Keratinocyte (primary cell): ENCODE results near the gene RAVER1. TPM values are rescaled to one million over a fixed set of nuclear protein-coding genes. Genes with fewer than 3 reads are reported as not detected.

Experiments used
- DNase-seq: peaks from one replicate; pipeline ENCODE4 v3.0.0-alpha.2; 2011; ENCODE audit warnings: low read depth, missing footprints, low spot score
- FAIRE-seq: peaks from 2 replicates; lab custom pipeline; 2011; peaks lifted over from hg19 to GRCh38; lab: Jason Lieb, UNC
- H2AFZ ChIP-seq: 2 replicates; pipeline ENCODE4 v1.6.0; 2012; ENCODE audit warnings: low read length, control low read depth, inconsistent platforms; ENCODE audit not compliant: control insufficient read depth
- H3K27ac ChIP-seq: 2 replicates; pipeline ENCODE4 v1.5.1; 2011; ENCODE audit warnings: low read length; ENCODE audit not compliant: control insufficient read depth, insufficient read depth
- H3K27me3 ChIP-seq: 3 replicates; pipeline ENCODE4 v1.6.0; 2011; ENCODE audit warnings: low read length; ENCODE audit not compliant: control insufficient read depth, insufficient read depth; ENCODE audit errors: extremely low read depth
- H3K36me3 ChIP-seq, 2 experiments: 2 replicates in 1 of 2; 3 replicates in 1 of 2; pipeline ENCODE4 v1.5.1; 2011; ENCODE audit warnings: low read length in 2 of 2, mild to moderate bottlenecking in 1 of 2; ENCODE audit not compliant: control insufficient read depth in 2 of 2, insufficient read depth in 2 of 2; ENCODE audit errors: extremely low read depth in 1 of 2
- H3K4me1 ChIP-seq: 3 replicates; pipeline ENCODE4 v1.5.1; 2011; ENCODE audit warnings: low read length; ENCODE audit not compliant: control insufficient read depth, insufficient read depth; ENCODE audit errors: extremely low read depth
- H3K4me2 ChIP-seq: 3 replicates; pipeline ENCODE4 v1.6.0; 2011; ENCODE audit warnings: low read depth, low read length; ENCODE audit not compliant: control insufficient read depth, insufficient read depth; ENCODE audit errors: extremely low read depth
- H3K4me3 ChIP-seq, 3 experiments: fragments of 200-600 bp in 1 of 3; sonication (generic) in 1 of 3; 2 replicates in 2 of 3; 3 replicates in 1 of 3; pipeline ENCODE4 v1.5.1; 2011 to 2016; ENCODE audit warnings: low read length in 3 of 3, mild to moderate bottlenecking in 3 of 3, control low read depth in 2 of 3, inconsistent platforms in 1 of 3, low read depth in 1 of 3, mixed read lengths in 1 of 3, mixed run types in 1 of 3, moderate library complexity in 1 of 3; ENCODE audit not compliant: control insufficient read depth in 2 of 3, insufficient read depth in 2 of 3; ENCODE audit errors: extremely low read depth in 1 of 3
- H3K79me2 ChIP-seq: 2 replicates; pipeline ENCODE4 v1.6.0; 2012; ENCODE audit warnings: low read length; ENCODE audit not compliant: control insufficient read depth, insufficient read depth
- H3K9ac ChIP-seq: 3 replicates; pipeline ENCODE4 v1.6.0; 2011; ENCODE audit warnings: low read length; ENCODE audit not compliant: control insufficient read depth, insufficient read depth; ENCODE audit errors: extremely low read depth
- H3K9me1 ChIP-seq: 3 replicates; pipeline ENCODE4 v1.6.0; 2011; ENCODE audit warnings: low read length; ENCODE audit not compliant: control insufficient read depth, insufficient read depth; ENCODE audit errors: extremely low read depth
- H3K9me3 ChIP-seq: 2 replicates; pipeline ENCODE4 v1.5.1; 2012; ENCODE audit warnings: low read depth, low read length; ENCODE audit not compliant: control insufficient read depth
- H4K20me1 ChIP-seq: 3 replicates; pipeline ENCODE4 v1.6.0; 2011; ENCODE audit warnings: low read length; ENCODE audit not compliant: control insufficient read depth, insufficient read depth; ENCODE audit errors: extremely low read depth
- EZH2 ChIP-seq: IDR thresholded peaks from one replicate; pipeline ENCODE4 v1.6.1; 2012; ENCODE audit warnings: inconsistent platforms, mild to moderate bottlenecking, low read length, moderate library complexity
- dilution Hi-C: fragments of 300-500 bp; cut with MboI; formaldehyde crosslinking; loops from one replicate; pipeline ENCODE4 v1.7.0; 2020; ENCODE audit warnings: low sequenced_read_pairs; ENCODE audit not compliant: extremely low pct_ligation_motif_present
- polyA plus RNA-seq, 5 experiments: library from polyadenylated mRNA; depleted of rRNA in 3 of 5; stranded (reverse) in 3 of 5; stranded (forward) in 1 of 5; unstranded in 1 of 5; fragments of >200 nt; gene quantifications; 1 replicate in 1 of 5; 2 replicates in 3 of 5; 3 replicates in 1 of 5; pipeline versions ENCODE4 v1.2.1 to v1.2.3, GENCODE V29; 2011 to 2012; ENCODE audit warnings: missing spikeins in 2 of 5, low read depth in 1 of 5, low replicate concordance in 1 of 5
- TF ChIP-seq, protein P1 (sequence below), 3 experiments: IDR thresholded peaks in 1 of 3; conservative IDR thresholded peaks in 1 of 3; optimal IDR thresholded peaks in 1 of 3; 2 replicates in 2 of 3; 3 replicates in 1 of 3; pipeline versions ENCODE3 to v1.5.1; 2011; ENCODE audit warnings: low read length in 3 of 3, mild to moderate bottlenecking in 3 of 3, moderate library complexity in 2 of 3, control low read depth in 1 of 3, inconsistent platforms in 1 of 3; ENCODE audit not compliant: insufficient read depth in 2 of 3; ENCODE audit errors: extremely low read depth in 1 of 3

Gene RAVER1
- polyA plus RNA-seq, 1 donor (not counting 4 experiments of a cell fraction or from before 2014, with no cell fraction given), result 0.84 TPM

DNA sequence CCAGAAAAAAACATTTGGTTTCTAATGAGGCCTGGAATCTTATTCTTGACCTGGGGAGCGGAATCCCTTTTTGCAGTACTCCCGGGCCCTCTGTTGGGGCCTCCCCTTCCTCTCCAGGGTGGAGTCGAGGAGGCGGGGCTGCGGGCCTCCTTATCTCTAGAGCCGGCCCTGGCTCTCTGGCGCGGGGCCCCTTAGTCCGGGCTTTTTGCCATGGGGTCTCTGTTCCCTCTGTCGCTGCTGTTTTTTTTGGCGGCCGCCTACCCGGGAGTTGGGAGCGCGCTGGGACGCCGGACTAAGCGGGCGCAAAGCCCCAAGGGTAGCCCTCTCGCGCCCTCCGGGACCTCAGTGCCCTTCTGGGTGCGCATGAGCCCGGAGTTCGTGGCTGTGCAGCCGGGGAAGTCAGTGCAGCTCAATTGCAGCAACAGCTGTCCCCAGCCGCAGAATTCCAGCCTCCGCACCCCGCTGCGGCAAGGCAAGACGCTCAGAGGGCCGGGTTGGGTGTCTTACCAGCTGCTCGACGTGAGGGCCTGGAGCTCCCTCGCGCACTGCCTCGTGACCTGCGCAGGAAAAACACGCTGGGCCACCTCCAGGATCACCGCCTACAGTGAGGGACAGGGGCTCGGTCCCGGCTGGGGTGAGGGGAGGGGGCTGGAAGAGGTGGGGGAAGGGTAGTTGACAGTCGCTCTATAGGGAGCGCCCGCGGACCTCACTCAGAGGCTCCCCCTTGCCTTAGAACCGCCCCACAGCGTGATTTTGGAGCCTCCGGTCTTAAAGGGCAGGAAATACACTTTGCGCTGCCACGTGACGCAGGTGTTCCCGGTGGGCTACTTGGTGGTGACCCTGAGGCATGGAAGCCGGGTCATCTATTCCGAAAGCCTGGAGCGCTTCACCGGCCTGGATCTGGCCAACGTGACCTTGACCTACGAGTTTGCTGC is 46.3 kb downstream of the RAVER1 start, which contains the start of gene ICAM4:
ICAM4 (plus strand) TSS at position 153 of the 935 bp plus-strand sequence; CDS start at position 211, 58 bp downstream.
- Histone ChIP-seq H3K4me3 (no peak within 1 kb of the TSS), H3K4me2 (peak within 1 kb of the TSS; percentile 56), H4K20me1 (no peaks in the 10 kb centered on the region), H3K36me3 (no peaks in the 10 kb centered on the region), H3K79me2 (no peaks in the 10 kb centered on the region), H2AFZ (peak within 1 kb of the TSS; percentile 26), H3K27me3 (peaks cover 42% of the 10 kb centered on the region), H3K9me1 (no peaks in the 10 kb centered on the region), H3K27ac (no peak within 1 kb of the TSS), H3K9ac (no peak within 1 kb of the TSS), H3K4me1 (peaks cover 50% of the 10 kb centered on the region), H3K9me3 (no peaks in the 10 kb centered on the region)
- TF ChIP-seq EZH2, result no peak
- TF ChIP-seq, protein P1, sequence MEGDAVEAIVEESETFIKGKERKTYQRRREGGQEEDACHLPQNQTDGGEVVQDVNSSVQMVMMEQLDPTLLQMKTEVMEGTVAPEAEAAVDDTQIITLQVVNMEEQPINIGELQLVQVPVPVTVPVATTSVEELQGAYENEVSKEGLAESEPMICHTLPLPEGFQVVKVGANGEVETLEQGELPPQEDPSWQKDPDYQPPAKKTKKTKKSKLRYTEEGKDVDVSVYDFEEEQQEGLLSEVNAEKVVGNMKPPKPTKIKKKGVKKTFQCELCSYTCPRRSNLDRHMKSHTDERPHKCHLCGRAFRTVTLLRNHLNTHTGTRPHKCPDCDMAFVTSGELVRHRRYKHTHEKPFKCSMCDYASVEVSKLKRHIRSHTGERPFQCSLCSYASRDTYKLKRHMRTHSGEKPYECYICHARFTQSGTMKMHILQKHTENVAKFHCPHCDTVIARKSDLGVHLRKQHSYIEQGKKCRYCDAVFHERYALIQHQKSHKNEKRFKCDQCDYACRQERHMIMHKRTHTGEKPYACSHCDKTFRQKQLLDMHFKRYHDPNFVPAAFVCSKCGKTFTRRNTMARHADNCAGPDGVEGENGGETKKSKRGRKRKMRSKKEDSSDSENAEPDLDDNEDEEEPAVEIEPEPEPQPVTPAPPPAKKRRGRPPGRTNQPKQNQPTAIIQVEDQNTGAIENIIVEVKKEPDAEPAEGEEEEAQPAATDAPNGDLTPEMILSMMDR (optimal IDR thresholded peaks at IDR 0.05 in 1 of 3, IDR thresholded peaks at IDR 0.05 in 1 of 3, conservative IDR thresholded peaks at IDR 0.05 in 1 of 3; ENCODE audit: extremely low read depth in 1 of 3, insufficient read depth in 2 of 3, low read length in 3 of 3), result no peak
- DNase-seq, result no peak
- dilution Hi-C loops, result no loop called here
- no peak for FAIRE-seq

DNA sequence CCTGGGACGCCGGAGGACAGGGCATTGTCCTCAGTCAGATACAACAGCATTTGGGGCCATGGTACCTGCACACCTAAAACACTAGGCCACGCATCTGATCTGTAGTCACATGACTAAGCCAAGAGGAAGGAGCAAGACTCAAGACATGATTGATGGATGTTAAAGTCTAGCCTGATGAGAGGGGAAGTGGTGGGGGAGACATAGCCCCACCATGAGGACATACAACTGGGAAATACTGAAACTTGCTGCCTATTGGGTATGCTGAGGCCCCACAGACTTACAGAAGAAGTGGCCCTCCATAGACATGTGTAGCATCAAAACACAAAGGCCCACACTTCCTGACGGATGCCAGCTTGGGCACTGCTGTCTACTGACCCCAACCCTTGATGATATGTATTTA is 47.9 kb downstream of the RAVER1 start:
- Histone ChIP-seq H4K20me1 (no peaks in the 10 kb centered on the region), H3K27ac (no peak overlapping the region), H3K9ac (no peak overlapping the region), H3K4me3 (no peak overlapping the region), H3K4me1 (peaks cover 38% of the 10 kb centered on the region), H3K9me1 (no peaks in the 10 kb centered on the region), H3K27me3 (peaks cover 25% of the 10 kb centered on the region), H3K9me3 (no peaks in the 10 kb centered on the region), H3K4me2 (no peak overlapping the region), H2AFZ (no peak overlapping the region), H3K79me2 (no peaks in the 10 kb centered on the region), H3K36me3 (no peaks in the 10 kb centered on the region)
- no peak for DNase-seq
- FAIRE-seq, result no peak
- TF ChIP-seq, protein P1 (optimal IDR thresholded peaks at IDR 0.05 in 1 of 3, IDR thresholded peaks at IDR 0.05 in 1 of 3, conservative IDR thresholded peaks at IDR 0.05 in 1 of 3; ENCODE audit: extremely low read depth in 1 of 3, insufficient read depth in 2 of 3, low read length in 3 of 3), result no peak
- TF ChIP-seq EZH2, result no peak
- dilution Hi-C loops, result no loop called here
